Peyer's patch (tissue), 4 donors: Measurements from ENCODE around the gene RSRC1. TPM values are rescaled to one million over a fixed set of nuclear protein-coding genes. Genes with fewer than 3 reads are reported as not detected.
A peak's percentile ranks its signal among the peaks of the same experiment; 100 is the strongest.

Experiments used
- DNase-seq, 3 donors: peaks; one replicate each; pipeline ENCODE4 v3.0.0-alpha.2; 2017 to 2019
- H3K27ac ChIP-seq, 4 donors: fragments of 200-600 bp; sonication (generic); one replicate each; pipeline ENCODE4 v1.5.1; 2016 to 2019
- H3K27me3 ChIP-seq, 2 donors: fragments of 200-600 bp; sonication (generic); one replicate each; pipeline ENCODE4 v1.5.1; 2019
- H3K36me3 ChIP-seq, 3 donors: fragments of 200-600 bp; sonication (generic); one replicate each; pipeline ENCODE4 v1.5.1; 2016 to 2019
- H3K4me1 ChIP-seq, 4 donors: fragments of 200-600 bp; sonication (generic); one replicate each; pipeline ENCODE4 v1.5.1; 2016 to 2019
- H3K4me3 ChIP-seq, 4 donors: fragments of 200-600 bp; sonication (generic); 1 replicate in 3 of 4; 2 replicates in 1 of 4; pipeline ENCODE4 v1.5.1; 2016 to 2019; ENCODE audit warnings: mild to moderate bottlenecking in 1 of 4
- H3K9me3 ChIP-seq, 4 donors: fragments of 200-600 bp; sonication (generic); one replicate each; pipeline ENCODE4 v1.5.1; 2016 to 2019; ENCODE audit warnings: mild to moderate bottlenecking in 1 of 4
- POLR2A ChIP-seq, 2 donors: fragments of 450-650 bp; IDR thresholded peaks; one replicate each; pipeline ENCODE4 v1.5.1; 2017; ENCODE audit warnings: antibody characterized with exemption in 2 of 2, mild to moderate bottlenecking in 2 of 2, moderate library complexity in 2 of 2
- total RNA-seq, 4 donors: library from RNA; depleted of rRNA; stranded (reverse); fragments of >200 nt; gene quantifications; one replicate each; pipeline ENCODE4 v1.1.0, GENCODE V29; 2016
- TF ChIP-seq, protein P1 (sequence below), 6 experiments: fragments of 450-650 bp in 4 of 6; fragments of 200-600 bp in 2 of 6; sonication (generic) in 1 of 6; IDR thresholded peaks; one replicate each; pipeline ENCODE4 v1.5.1; 2017 to 2019; ENCODE audit warnings: antibody characterized with exemption in 6 of 6, mild to moderate bottlenecking in 3 of 6, moderate library complexity in 1 of 6

Gene RSRC1
- total RNA-seq, 4 donors from 2014 or later, result 12.4 to 152 (median 29.4) TPM

DNA sequence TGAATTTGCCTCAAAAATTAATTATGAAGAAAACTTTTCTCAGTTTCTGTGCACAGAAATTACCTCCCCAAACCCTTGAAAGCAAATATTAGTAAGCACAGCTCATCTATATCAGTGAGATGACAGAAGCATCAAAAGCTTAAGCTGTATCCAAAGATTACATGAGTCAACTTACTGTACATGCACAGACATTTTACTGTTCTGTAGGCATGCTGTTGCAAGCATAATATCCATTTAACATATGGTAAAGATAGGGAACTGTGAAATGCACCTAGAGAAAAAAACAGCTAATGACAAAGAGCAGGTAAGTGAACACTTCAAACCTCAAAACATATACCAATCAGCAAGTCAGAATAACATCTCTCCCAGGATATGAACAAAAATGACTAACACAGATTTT is 24.5 kb upstream of the RSRC1 start:
- H3K36me3 ChIP-seq, result no peaks in the 10 kb centered on the region
- DNase-seq, result no peak
- H3K27me3 ChIP-seq, result no peaks in the 10 kb centered on the region
- no peak overlapping the region for H3K27ac ChIP-seq
- H3K9me3 ChIP-seq, result no peaks in the 10 kb centered on the region
- H3K4me3 ChIP-seq, result no peak overlapping the region
- TF ChIP-seq, protein P1, sequence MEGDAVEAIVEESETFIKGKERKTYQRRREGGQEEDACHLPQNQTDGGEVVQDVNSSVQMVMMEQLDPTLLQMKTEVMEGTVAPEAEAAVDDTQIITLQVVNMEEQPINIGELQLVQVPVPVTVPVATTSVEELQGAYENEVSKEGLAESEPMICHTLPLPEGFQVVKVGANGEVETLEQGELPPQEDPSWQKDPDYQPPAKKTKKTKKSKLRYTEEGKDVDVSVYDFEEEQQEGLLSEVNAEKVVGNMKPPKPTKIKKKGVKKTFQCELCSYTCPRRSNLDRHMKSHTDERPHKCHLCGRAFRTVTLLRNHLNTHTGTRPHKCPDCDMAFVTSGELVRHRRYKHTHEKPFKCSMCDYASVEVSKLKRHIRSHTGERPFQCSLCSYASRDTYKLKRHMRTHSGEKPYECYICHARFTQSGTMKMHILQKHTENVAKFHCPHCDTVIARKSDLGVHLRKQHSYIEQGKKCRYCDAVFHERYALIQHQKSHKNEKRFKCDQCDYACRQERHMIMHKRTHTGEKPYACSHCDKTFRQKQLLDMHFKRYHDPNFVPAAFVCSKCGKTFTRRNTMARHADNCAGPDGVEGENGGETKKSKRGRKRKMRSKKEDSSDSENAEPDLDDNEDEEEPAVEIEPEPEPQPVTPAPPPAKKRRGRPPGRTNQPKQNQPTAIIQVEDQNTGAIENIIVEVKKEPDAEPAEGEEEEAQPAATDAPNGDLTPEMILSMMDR (IDR thresholded peaks at IDR 0.05), result no peak
- TF ChIP-seq POLR2A (IDR thresholded peaks at IDR 0.05), result no peak
- no peaks in the 10 kb centered on the region for H3K4me1 ChIP-seq

DNA sequence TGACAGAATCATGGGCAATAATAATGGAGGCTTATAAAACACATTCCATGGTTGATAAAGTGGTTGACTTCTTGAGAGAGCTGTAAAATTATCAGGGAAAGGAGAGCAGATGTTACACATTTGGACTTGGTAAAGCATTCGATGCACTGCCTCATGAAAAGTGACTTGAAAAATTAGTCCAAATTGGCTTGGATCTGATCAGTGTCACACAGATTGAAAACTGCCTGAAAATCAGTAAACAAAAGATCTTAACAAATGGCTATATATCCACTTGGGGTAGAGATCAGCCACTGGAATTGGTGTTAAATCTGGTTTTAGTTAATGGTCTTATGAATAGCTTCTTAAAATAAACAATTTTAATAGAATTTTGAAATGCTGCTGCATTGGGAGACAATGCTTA is 24.0 kb upstream of the RSRC1 start:
- H3K9me3 ChIP-seq, result no peaks in the 10 kb centered on the region
- DNase-seq, result no peak
- no peak overlapping the region for H3K4me3 ChIP-seq
- no peaks in the 10 kb centered on the region for H3K4me1 ChIP-seq
- no peak overlapping the region for H3K27ac ChIP-seq
- TF ChIP-seq, protein P1 (IDR thresholded peaks at IDR 0.05), result no peak
- H3K36me3 ChIP-seq, result no peaks in the 10 kb centered on the region
- H3K27me3 ChIP-seq, result no peaks in the 10 kb centered on the region

DNA sequence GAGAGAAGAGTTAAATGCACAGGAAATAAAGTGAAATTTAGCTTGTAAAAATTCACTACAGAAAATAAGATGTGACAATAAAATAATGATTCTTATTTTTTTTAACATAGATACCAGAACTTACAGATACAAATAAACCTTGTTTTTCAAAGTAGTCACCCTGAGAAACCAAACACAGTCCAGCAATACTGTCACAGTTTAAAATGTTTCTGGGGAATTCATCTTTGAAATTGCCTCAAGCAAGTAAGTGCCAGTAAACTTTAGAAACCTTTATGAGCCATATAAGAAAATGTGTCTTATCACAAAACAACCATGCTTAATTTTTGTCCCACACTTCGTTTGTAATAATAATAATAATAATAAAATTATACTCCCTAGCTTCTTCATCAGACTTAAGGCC is 23.5 kb upstream of the RSRC1 start:
- Histone ChIP-seq H3K27ac (no peak overlapping the region), H3K36me3 (no peaks in the 10 kb centered on the region), H3K4me1 (no peaks in the 10 kb centered on the region), H3K4me3 (no peak overlapping the region), H3K9me3 (no peaks in the 10 kb centered on the region), H3K27me3 (no peaks in the 10 kb centered on the region)
- TF ChIP-seq POLR2A (IDR thresholded peaks at IDR 0.05), result no peak
- TF ChIP-seq, protein P1 (IDR thresholded peaks at IDR 0.05), result no peak
- no peak for DNase-seq

DNA sequence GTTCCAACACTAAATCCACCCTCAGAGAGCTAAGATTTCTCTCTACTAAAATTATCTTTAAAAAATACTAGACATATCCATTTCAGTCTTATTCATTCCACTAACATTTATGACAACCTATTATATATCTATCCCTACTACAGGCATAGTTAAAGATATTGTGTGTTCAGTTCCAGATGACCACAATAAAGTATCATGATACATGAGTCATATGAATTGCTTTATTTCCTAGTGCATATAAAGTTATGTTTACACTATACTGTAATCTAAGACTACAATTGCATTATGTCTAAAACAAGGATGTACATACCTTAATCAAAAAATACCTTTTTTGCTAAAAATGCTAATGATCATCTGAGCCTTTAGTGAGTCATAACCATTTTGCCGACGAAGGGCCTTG is 23.1 kb upstream of the RSRC1 start:
- no peaks in the 10 kb centered on the region for H3K27me3 ChIP-seq

DNA sequence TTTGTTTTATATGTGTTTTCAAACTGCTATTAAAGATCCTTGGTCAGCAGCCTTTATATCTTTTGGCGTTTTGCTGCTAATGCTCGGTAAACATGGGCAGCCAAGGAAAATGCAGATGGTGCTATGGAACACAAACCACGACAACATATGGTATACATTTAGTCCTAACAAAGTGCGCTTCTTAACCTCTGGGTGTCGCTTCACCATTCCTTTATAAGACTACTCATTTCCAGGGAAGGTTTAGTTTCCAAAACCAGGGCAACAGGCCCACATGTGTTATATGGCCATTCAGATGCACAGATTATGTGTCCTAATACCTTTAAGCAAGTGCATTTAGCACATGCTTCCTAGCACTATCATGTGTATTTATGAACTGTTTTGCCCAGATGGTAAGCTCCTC is 18.4 kb upstream of the RSRC1 start:
- peaks cover 0 to 7% (median 0%) of the 10 kb centered on the region in 4 donors for H3K9me3 ChIP-seq
- H3K27me3 ChIP-seq, result peaks cover 0 to 23% of the 10 kb centered on the region in 2 donors
- H3K4me1 ChIP-seq, result peaks cover 0 to 7% (median 0%) of the 10 kb centered on the region in 4 donors
- no peak for TF ChIP-seq POLR2A (IDR thresholded peaks at IDR 0.05)
- TF ChIP-seq, protein P1 (IDR thresholded peaks at IDR 0.05), result peak in 2 of 6 experiments; percentile 16 to 24
- no peaks in the 10 kb centered on the region for H3K36me3 ChIP-seq
- H3K4me3 ChIP-seq, result no peak overlapping the region
- no peak for DNase-seq
- H3K27ac ChIP-seq, result no peak overlapping the region

More for the DNA sequence above, 23.1 kb upstream of the RSRC1 start:
- no peak for DNase-seq
- no peak overlapping the region for H3K27ac ChIP-seq
- no peak overlapping the region for H3K4me3 ChIP-seq
- H3K36me3 ChIP-seq, result no peaks in the 10 kb centered on the region
- H3K9me3 ChIP-seq, result no peaks in the 10 kb centered on the region
- no peaks in the 10 kb centered on the region for H3K4me1 ChIP-seq
- no peak for TF ChIP-seq POLR2A (IDR thresholded peaks at IDR 0.05)
- TF ChIP-seq, protein P1 (IDR thresholded peaks at IDR 0.05), result no peak

DNA sequence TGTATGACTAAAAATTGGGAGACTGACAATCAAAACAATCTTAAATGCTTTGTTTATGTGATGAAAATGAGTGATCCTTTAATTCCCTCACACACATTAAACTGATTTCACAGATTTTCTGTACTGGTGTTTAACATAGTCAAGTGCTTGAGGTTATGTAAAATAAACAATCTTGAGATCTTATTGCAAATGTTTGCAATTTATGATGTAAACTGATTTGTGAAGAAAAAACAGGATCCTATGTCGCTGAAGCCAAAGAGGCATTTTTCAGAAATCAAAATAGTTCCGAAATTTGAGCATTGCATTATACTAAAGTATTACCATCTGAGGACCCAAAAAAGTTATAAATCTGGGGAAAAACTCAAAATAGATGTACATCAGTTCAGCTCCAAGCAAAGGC is 16.4 kb upstream of the RSRC1 start:
- Histone ChIP-seq H3K9me3 (peaks cover 0 to 7% (median 0%) of the 10 kb centered on the region in 4 donors), H3K27ac (no peak overlapping the region), H3K4me3 (no peak overlapping the region), H3K4me1 (peaks cover 0 to 18% (median 4%) of the 10 kb centered on the region in 4 donors), H3K36me3 (no peaks in the 10 kb centered on the region), H3K27me3 (peaks cover 0 to 40% of the 10 kb centered on the region in 2 donors)
- TF ChIP-seq, protein P1 (IDR thresholded peaks at IDR 0.05), result no peak
- no peak for TF ChIP-seq POLR2A (IDR thresholded peaks at IDR 0.05)
- no peak for DNase-seq
